Bone marrow (tissue), 2 donors: ENCODE data around the gene BMPER.

Experiments
- DNase-seq, 2 donors: peaks; one replicate each; lab custom pipeline; 2025; lab: John Stamatoyannopoulos, UW

Gene BMPER

GRCh38 chr7:34064519-34065158 lies 159.3 kb downstream of the BMPER start:
- DNase-seq: no peak

- no peak for DNase-seq
Measured at GRCh38 chr7:34066411-34066810, 161.1 kb downstream of the BMPER start.

GRCh38 chr7:34067005-34067778 lies 161.9 kb downstream of the BMPER start:
- DNase-seq: no peak

- DNase-seq: no peak
Measured at GRCh38 chr7:34069676-34070075, 164.3 kb downstream of the BMPER start.

GRCh38 chr7:34070511-34071323 lies 165.4 kb downstream of the BMPER start:
- DNase-seq: no peak

- DNase-seq: no peak
Measured at GRCh38 chr7:34073676-34074075, 168.3 kb downstream of the BMPER start.

- DNase-seq: no peak
Measured at GRCh38 chr7:34074421-34074820, 169.1 kb downstream of the BMPER start.

- no peak for DNase-seq
Measured at GRCh38 chr7:34075523-34076370, 170.4 kb downstream of the BMPER start.

- no peak for DNase-seq
Measured at GRCh38 chr7:34077168-34077567, 171.8 kb downstream of the BMPER start.

- no peak for DNase-seq
Measured at GRCh38 chr7:34078864-34079263, 173.5 kb downstream of the BMPER start.

- DNase-seq: no peak
Measured at GRCh38 chr7:34080513-34080912, 175.2 kb downstream of the BMPER start.

- no peak for DNase-seq
Measured at GRCh38 chr7:34081935-34082334, 176.6 kb downstream of the BMPER start.

- DNase-seq: no peak
Measured at GRCh38 chr7:34083440-34083839, 178.1 kb downstream of the BMPER start.

- DNase-seq: no peak
Measured at GRCh38 chr7:34084651-34085050, 179.3 kb downstream of the BMPER start.

- no peak for DNase-seq
Measured at GRCh38 chr7:34086064-34086463, 180.7 kb downstream of the BMPER start.

GRCh38 chr7:34086981-34087380 lies 181.6 kb downstream of the BMPER start:
- no peak for DNase-seq

- no peak for DNase-seq
Measured at GRCh38 chr7:34087892-34088891, 182.9 kb downstream of the BMPER start.

GRCh38 chr7:34090816-34091215 lies 185.5 kb downstream of the BMPER start:
- no peak for DNase-seq

- DNase-seq: no peak
Measured at GRCh38 chr7:34091321-34091917, 186.1 kb downstream of the BMPER start.

- DNase-seq: no peak
Measured at GRCh38 chr7:34093276-34093675, 187.9 kb downstream of the BMPER start.
